K562 (cell line): ENCODE measurements around the gene NEUROD2. TPM values are rescaled to one million over a fixed set of nuclear protein-coding genes. Genes with fewer than 3 reads are reported as not detected.

Source experiments
- BHLHE40 ChIP-seq: IDR thresholded peaks from 2 replicates; pipeline ENCODE4 v1.6.1; 2011; ENCODE audit warnings: low read length, improper control_type of control experiment
- FOXJ3 ChIP-seq: sonication (generic); formaldehyde crosslinking; IDR thresholded peaks from 2 replicates; pipeline ENCODE4 v1.4.0; 2020; ENCODE audit warnings: mild to moderate bottlenecking, missing genetic modification reagents
- MAFF ChIP-seq: IDR thresholded peaks from 2 replicates; pipeline ENCODE4 v1.6.1; 2012; ENCODE audit warnings: low read length, improper control_type of control experiment
- TEAD4 ChIP-seq, 2 experiments: sonication (generic) in 1 of 2; formaldehyde crosslinking in 1 of 2; IDR thresholded peaks; 2 replicates each; pipeline versions ENCODE4 v1.6.1 to v1.8.0; 2012 to 2022; ENCODE audit warnings: borderline replicate concordance in 1 of 2, inconsistent platforms in 1 of 2, low read length in 1 of 2, mild to moderate bottlenecking in 1 of 2, missing genetic modification reagents in 1 of 2
- ZNF174 ChIP-seq: fragments of 250-450 bp; sonication (Bioruptor Pico); IDR thresholded peaks from 2 replicates; pipeline ENCODE4 v1.4.0; 2020; ENCODE audit warnings: mild to moderate bottlenecking
- polyA plus RNA-seq, 8 experiments: library from polyadenylated mRNA; depleted of rRNA in 4 of 8; stranded (reverse) in 5 of 8; unstranded in 3 of 8; fragments of >200 nt; fragmentation: Nextera tagmentation in 2 of 8; fragmentation: Illumina TruSeq in 1 of 8; extraction: Ambion mirVana in 2 of 8; extraction: Trizol in 1 of 8; gene quantifications; 2 replicates each; pipeline versions ENCODE4 v1.2.1 to v1.2.3, GENCODE V29; 2011 to 2014; ENCODE audit warnings: inconsistent platforms in 1 of 8, missing spikeins in 1 of 8
- total RNA-seq, 7 experiments: library from RNA; depleted of rRNA in 6 of 7; stranded (reverse); fragments of >200 nt in 6 of 7; fragmentation: Illumina TruSeq in 2 of 7; extraction: Trizol in 2 of 7; gene quantifications; 2 replicates each; pipeline versions ENCODE4 v1.2.1 to v1.2.3, GENCODE V29; 2011 to 2021; ENCODE audit warnings: low replicate concordance in 1 of 7
- TF ChIP-seq, protein P1 (sequence below): IDR thresholded peaks from 2 replicates; pipeline ENCODE4 v1.6.1; 2011; ENCODE audit warnings: borderline replicate concordance, low read depth, mild to moderate bottlenecking, moderate library complexity, low read length; ENCODE audit not compliant: insufficient read depth, poor library complexity, severe bottlenecking
- TF ChIP-seq, protein P2 (sequence below): fragments of 450-650 bp; IDR thresholded peaks from 2 replicates; pipeline ENCODE4 v1.6.1; 2016; ENCODE audit warnings: mild to moderate bottlenecking, moderate library complexity
- TF ChIP-seq, protein P3 (sequence below): fragments of 250-450 bp; sonication (Bioruptor Pico); IDR thresholded peaks from 2 replicates; pipeline ENCODE4 v1.5.0; 2021

NEUROD2 gene
- total and polyA plus RNA-seq, 9 of the 15 experiments (the other 6 are each of a cell fraction or from before 2014, with no cell fraction given) = not detected

DNA sequence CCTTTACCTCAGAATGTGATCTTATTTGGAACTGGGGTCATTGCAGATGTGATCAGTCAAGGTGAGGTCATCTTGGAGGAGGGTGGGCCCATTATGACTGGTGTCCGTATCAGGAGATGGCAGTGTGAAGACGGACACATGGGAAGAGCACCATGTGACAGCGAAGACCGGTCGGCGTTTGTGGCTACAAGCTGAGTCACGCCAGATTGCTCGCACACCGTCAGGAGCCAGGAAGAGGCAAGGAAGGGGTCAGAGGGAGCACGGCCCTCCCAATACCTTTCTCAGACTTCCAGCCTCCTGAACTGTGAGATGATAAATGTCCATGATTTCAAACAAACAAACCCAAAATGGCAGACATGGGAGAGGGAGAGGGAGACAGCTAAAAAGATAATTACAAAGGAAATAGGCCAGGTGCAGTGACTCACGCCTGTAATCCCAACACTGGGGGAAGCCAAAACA lies 42.4 kb upstream of the NEUROD2 start (continued):
- no peak for TF ChIP-seq ZNF174 (CRISPR knock-in tag)
- peak; percentile 64 for TF ChIP-seq MAFF
- TF ChIP-seq, protein P1, sequence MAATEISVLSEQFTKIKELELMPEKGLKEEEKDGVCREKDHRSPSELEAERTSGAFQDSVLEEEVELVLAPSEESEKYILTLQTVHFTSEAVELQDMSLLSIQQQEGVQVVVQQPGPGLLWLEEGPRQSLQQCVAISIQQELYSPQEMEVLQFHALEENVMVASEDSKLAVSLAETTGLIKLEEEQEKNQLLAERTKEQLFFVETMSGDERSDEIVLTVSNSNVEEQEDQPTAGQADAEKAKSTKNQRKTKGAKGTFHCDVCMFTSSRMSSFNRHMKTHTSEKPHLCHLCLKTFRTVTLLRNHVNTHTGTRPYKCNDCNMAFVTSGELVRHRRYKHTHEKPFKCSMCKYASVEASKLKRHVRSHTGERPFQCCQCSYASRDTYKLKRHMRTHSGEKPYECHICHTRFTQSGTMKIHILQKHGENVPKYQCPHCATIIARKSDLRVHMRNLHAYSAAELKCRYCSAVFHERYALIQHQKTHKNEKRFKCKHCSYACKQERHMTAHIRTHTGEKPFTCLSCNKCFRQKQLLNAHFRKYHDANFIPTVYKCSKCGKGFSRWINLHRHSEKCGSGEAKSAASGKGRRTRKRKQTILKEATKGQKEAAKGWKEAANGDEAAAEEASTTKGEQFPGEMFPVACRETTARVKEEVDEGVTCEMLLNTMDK = no peak
- TF ChIP-seq, protein P2, sequence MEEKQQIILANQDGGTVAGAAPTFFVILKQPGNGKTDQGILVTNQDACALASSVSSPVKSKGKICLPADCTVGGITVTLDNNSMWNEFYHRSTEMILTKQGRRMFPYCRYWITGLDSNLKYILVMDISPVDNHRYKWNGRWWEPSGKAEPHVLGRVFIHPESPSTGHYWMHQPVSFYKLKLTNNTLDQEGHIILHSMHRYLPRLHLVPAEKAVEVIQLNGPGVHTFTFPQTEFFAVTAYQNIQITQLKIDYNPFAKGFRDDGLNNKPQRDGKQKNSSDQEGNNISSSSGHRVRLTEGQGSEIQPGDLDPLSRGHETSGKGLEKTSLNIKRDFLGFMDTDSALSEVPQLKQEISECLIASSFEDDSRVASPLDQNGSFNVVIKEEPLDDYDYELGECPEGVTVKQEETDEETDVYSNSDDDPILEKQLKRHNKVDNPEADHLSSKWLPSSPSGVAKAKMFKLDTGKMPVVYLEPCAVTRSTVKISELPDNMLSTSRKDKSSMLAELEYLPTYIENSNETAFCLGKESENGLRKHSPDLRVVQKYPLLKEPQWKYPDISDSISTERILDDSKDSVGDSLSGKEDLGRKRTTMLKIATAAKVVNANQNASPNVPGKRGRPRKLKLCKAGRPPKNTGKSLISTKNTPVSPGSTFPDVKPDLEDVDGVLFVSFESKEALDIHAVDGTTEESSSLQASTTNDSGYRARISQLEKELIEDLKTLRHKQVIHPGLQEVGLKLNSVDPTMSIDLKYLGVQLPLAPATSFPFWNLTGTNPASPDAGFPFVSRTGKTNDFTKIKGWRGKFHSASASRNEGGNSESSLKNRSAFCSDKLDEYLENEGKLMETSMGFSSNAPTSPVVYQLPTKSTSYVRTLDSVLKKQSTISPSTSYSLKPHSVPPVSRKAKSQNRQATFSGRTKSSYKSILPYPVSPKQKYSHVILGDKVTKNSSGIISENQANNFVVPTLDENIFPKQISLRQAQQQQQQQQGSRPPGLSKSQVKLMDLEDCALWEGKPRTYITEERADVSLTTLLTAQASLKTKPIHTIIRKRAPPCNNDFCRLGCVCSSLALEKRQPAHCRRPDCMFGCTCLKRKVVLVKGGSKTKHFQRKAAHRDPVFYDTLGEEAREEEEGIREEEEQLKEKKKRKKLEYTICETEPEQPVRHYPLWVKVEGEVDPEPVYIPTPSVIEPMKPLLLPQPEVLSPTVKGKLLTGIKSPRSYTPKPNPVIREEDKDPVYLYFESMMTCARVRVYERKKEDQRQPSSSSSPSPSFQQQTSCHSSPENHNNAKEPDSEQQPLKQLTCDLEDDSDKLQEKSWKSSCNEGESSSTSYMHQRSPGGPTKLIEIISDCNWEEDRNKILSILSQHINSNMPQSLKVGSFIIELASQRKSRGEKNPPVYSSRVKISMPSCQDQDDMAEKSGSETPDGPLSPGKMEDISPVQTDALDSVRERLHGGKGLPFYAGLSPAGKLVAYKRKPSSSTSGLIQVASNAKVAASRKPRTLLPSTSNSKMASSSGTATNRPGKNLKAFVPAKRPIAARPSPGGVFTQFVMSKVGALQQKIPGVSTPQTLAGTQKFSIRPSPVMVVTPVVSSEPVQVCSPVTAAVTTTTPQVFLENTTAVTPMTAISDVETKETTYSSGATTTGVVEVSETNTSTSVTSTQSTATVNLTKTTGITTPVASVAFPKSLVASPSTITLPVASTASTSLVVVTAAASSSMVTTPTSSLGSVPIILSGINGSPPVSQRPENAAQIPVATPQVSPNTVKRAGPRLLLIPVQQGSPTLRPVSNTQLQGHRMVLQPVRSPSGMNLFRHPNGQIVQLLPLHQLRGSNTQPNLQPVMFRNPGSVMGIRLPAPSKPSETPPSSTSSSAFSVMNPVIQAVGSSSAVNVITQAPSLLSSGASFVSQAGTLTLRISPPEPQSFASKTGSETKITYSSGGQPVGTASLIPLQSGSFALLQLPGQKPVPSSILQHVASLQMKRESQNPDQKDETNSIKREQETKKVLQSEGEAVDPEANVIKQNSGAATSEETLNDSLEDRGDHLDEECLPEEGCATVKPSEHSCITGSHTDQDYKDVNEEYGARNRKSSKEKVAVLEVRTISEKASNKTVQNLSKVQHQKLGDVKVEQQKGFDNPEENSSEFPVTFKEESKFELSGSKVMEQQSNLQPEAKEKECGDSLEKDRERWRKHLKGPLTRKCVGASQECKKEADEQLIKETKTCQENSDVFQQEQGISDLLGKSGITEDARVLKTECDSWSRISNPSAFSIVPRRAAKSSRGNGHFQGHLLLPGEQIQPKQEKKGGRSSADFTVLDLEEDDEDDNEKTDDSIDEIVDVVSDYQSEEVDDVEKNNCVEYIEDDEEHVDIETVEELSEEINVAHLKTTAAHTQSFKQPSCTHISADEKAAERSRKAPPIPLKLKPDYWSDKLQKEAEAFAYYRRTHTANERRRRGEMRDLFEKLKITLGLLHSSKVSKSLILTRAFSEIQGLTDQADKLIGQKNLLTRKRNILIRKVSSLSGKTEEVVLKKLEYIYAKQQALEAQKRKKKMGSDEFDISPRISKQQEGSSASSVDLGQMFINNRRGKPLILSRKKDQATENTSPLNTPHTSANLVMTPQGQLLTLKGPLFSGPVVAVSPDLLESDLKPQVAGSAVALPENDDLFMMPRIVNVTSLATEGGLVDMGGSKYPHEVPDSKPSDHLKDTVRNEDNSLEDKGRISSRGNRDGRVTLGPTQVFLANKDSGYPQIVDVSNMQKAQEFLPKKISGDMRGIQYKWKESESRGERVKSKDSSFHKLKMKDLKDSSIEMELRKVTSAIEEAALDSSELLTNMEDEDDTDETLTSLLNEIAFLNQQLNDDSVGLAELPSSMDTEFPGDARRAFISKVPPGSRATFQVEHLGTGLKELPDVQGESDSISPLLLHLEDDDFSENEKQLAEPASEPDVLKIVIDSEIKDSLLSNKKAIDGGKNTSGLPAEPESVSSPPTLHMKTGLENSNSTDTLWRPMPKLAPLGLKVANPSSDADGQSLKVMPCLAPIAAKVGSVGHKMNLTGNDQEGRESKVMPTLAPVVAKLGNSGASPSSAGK = peak; percentile 98
- TF ChIP-seq FOXJ3 = no peak
- TF ChIP-seq BHLHE40 = no peak; the same call in 1 of the 2 replicates
- peak; percentile 67; the same call in 1 of the 2 replicates for TF ChIP-seq TEAD4 (IDR thresholded peaks at IDR 0.05; ENCODE audit: low read length)
- TF ChIP-seq TEAD4 (CRISPR knock-in tag; IDR thresholded peaks at IDR 0.05; ENCODE audit: borderline replicate concordance) = no peak
- TF ChIP-seq, protein P3, sequence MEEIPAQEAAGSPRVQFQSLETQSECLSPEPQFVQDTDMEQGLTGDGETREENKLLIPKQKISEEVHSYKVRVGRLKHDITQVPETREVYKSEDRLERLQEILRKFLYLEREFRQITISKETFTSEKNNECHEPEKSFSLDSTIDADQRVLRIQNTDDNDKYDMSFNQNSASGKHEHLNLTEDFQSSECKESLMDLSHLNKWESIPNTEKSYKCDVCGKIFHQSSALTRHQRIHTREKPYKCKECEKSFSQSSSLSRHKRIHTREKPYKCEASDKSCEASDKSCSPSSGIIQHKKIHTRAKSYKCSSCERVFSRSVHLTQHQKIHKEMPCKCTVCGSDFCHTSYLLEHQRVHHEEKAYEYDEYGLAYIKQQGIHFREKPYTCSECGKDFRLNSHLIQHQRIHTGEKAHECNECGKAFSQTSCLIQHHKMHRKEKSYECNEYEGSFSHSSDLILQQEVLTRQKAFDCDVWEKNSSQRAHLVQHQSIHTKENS (CRISPR knock-in tag) = no peak
